AG04450 (cell line): ENCODE measurements around the gene MOB3A. TPM values are rescaled to one million over a fixed set of nuclear protein-coding genes. Genes with fewer than 3 reads are reported as not detected.

Experiments
- CTCF ChIA-PET: fragments of 300-600, 350-600 bp; formaldehyde crosslinking; extraction: SDS; loops from one replicate; lab custom pipeline; 2022; ENCODE audit warnings: antibody characterized with exemption, inconsistent platforms; lab: Charles Lee
- POLR2A ChIA-PET: fragments of 350-600 bp; formaldehyde crosslinking; extraction: SDS; loops from one replicate; lab custom pipeline; 2021; ENCODE audit warnings: antibody characterized with exemption, inconsistent platforms; lab: Yijun Ruan, JAX
- DNase-seq: peaks from one replicate; pipeline ENCODE4 v3.0.0-alpha.2; 2011; ENCODE audit warnings: low read depth, low spot score
- H3K27ac ChIP-seq: one replicate; pipeline ENCODE4 v1.5.1; 2012; ENCODE audit warnings: low read depth, low read length, control low read depth
- H3K27me3 ChIP-seq: one replicate; pipeline ENCODE4 v1.6.0; 2012; ENCODE audit warnings: low read length; ENCODE audit not compliant: control insufficient read depth, insufficient read depth
- H3K4me3 ChIP-seq: 2 replicates; pipeline ENCODE4 v1.5.1; 2011; ENCODE audit warnings: mild to moderate bottlenecking, low read depth, low read length, control low read depth
- H3K9me3 ChIP-seq: 2 replicates; pipeline ENCODE4 v1.5.1; 2012; ENCODE audit warnings: low read length; ENCODE audit not compliant: control insufficient read depth, insufficient read depth
- polyA plus RNA-seq: library from polyadenylated mRNA; depleted of rRNA; stranded (reverse); fragments of >200 nt; gene quantifications from 2 replicates; pipeline ENCODE4 v1.2.3, GENCODE V29; 2011
- TF ChIP-seq, protein P1 (sequence below): IDR thresholded peaks from 2 replicates; pipeline ENCODE4 v1.5.1; 2011; ENCODE audit warnings: low read depth, low read length, control low read depth, inconsistent platforms

Gene MOB3A
- polyA plus RNA-seq, 1 experiment, result 20.5 TPM

DNA sequence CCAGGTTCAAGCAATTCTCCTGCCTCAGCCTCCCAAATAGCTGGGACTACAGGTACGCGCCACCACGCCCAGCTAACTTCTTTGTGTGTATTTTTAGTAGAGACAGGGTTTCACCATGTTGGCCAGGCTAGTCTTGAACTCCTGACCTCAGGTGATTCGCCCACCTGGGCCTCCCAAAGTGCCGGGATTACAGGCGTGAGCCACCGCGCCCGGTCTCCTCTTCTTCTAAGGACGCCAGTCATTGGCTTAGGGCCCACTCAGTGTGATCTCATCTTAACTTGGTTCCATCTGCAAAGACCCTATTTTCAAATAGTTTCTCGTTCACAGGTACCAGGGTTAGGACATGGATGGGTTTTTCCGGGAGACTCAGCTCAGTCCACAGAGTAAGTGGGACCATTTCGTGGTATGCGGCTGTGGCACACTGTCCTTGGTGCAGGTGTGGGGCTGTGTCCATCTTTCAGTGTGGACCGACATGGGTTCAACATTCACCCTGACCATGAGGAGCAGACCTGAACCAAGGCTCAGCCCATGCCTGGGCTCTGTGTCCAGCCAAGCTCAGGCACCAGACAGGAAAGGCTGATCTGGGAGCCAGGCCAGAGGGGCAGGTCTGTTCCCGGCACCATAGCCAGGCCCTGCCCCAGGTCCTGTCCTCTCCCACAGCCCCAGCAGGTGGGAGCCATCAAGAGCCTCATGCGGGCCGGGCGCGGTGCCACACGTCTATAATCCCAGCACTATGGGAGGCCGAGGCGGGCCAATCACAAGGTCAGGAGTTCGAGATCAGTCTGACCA, 42.3 kb downstream of the MOB3A start:
- CTCF ChIA-PET, result interaction anchor here (0.5 to 1.4 kb wide), 2 partner anchors 16 to 338 kb away, joined by 3 to 5 read pairs; no protein-coding TSS in a partner anchor
- POLR2A ChIA-PET, result no interaction called here
- H3K27me3 ChIP-seq, result no peaks in the 10 kb centered on the region
- DNase-seq, result no peak
- no peak overlapping the region for H3K27ac ChIP-seq
- no peaks in the 10 kb centered on the region; the same call in 1 of the 2 replicates for H3K9me3 ChIP-seq
- H3K4me3 ChIP-seq, result no peak overlapping the region
- TF ChIP-seq, protein P1, sequence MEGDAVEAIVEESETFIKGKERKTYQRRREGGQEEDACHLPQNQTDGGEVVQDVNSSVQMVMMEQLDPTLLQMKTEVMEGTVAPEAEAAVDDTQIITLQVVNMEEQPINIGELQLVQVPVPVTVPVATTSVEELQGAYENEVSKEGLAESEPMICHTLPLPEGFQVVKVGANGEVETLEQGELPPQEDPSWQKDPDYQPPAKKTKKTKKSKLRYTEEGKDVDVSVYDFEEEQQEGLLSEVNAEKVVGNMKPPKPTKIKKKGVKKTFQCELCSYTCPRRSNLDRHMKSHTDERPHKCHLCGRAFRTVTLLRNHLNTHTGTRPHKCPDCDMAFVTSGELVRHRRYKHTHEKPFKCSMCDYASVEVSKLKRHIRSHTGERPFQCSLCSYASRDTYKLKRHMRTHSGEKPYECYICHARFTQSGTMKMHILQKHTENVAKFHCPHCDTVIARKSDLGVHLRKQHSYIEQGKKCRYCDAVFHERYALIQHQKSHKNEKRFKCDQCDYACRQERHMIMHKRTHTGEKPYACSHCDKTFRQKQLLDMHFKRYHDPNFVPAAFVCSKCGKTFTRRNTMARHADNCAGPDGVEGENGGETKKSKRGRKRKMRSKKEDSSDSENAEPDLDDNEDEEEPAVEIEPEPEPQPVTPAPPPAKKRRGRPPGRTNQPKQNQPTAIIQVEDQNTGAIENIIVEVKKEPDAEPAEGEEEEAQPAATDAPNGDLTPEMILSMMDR, result no peak

DNA sequence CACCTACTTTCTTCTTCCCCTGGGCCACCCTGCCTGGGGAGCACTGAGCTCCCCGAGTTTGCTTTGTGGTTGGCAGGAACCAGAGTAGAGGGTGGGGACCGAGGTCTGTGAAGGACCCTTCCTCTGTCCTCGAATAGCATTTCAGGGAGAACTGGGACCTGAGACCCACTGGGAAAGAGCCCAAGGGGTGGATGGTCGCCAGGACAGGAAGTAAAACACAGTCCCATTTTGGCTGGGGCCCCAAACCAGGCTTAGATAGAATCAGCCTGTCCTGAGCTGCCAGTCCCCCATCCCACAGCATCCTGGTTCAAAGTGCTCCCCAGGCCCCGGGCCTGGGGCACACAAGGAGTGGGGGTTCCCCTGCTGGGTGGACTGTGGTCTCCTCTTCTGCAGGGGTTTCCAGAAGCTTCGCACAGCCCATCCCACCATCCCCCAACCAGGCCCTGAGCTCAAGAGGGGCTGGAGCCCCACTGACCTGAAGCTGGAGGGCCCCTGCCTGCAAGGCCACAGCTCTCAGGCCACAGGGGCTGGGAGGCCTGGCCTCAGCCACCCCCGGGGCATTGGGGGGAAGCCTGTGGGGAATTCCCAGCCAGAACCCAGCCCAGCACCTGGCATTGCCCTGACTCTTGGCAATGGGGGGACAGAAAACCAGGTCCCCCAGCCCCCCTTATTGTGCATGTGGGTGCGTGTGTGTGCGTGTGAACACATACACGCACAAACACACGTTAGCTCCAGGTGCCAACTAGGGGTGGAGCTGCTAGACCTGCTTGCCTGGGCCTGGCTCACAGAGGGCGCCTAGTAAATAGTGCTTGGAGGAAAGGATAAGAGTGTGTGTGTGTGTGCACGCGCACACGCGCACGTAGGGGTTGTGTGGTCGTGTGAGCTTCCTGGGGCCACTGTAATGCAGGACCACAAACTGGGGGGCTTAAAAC, 44.1 kb downstream of the MOB3A start:
- no peak overlapping the region; the same call in 1 of the 2 replicates for H3K4me3 ChIP-seq
- H3K27ac ChIP-seq, result no peak overlapping the region
- no peak for DNase-seq
- POLR2A ChIA-PET, result interaction anchor here (0.5 to 0.8 kb wide), 3 partner anchors 10 to 17 kb away, joined by 3 to 7 read pairs (median 3); no protein-coding TSS in a partner anchor
- H3K27me3 ChIP-seq, result no peaks in the 10 kb centered on the region
- H3K9me3 ChIP-seq, result no peaks in the 10 kb centered on the region; the same call in 1 of the 2 replicates
- TF ChIP-seq, protein P1, result no peak
- CTCF ChIA-PET, result interaction anchor here (0.6 to 1.2 kb wide), 4 partner anchors 10 to 107 kb away, joined by 3 to 7 read pairs (median 4); no protein-coding TSS in a partner anchor

DNA sequence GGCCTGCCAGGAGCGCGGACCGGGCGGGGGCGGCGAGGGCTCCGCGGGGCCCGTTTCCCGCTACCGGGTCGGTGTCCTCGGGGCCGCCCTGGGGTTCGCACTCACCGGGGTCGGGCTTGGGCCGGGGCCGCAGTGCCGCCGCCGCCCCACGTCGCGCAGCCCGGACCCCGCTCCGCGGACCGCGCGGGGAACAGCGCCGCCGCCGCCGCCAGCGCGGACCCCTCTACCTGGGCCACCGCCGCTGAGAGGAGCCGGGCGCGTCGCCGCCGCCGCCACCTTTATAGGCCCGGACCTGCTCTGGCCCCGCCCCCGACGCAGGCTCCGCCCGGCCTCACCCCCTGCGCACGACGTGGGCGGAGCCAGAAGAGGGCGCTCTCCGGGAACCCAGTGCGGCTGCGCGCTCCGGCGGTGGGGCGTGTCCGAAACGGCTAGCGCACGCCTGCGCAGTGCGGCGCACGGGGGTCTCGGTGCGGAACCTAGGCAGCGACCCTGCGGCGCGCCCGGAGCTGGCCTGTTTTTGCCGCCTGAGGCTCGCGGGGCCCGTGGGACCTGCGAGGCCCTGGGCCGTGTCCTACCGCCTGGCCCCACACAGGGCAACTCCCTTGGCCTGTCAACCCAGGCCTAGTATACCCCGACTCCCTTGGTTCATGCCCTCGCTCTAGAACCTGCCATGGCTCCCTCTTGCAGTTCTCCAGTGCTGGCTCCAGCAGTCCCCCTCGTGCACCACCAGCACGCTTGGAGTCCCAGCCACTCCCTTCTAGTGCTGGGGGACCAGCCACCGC, 44.9 kb downstream of the MOB3A start, which contains the start of gene MKNK2:
Gene MKNK2 (minus strand): TSS at position 254 of the 782 bp plus-strand sequence. CDS start 393 bp downstream, outside the sequence.
- ChIA-PET POLR2A (interaction anchor here (0.5 to 0.8 kb wide), 3 partner anchors 9 to 16 kb away, joined by 3 to 7 read pairs (median 3); no protein-coding TSS in a partner anchor), CTCF (interaction anchor here (0.6 to 1.2 kb wide), 3 partner anchors 9 to 106 kb away, joined by 3 to 7 read pairs (median 4); no protein-coding TSS in a partner anchor)
- Histone ChIP-seq H3K27ac (no peak within 1 kb of the TSS), H3K4me3 (peak within 1 kb of the TSS; percentile 82), H3K27me3 (no peaks in the 10 kb centered on the region), H3K9me3 (no peaks in the 10 kb centered on the region; the same call in 1 of the 2 replicates)
- TF ChIP-seq, protein P1, result peak; percentile 47
- DNase-seq, result peak; percentile 66

GRCh38 chr19:2050349-2050990, 45.7 kb downstream of the MOB3A start:
- Histone ChIP-seq H3K9me3 (no peaks in the 10 kb centered on the region; the same call in 1 of the 2 replicates), H3K27me3 (no peaks in the 10 kb centered on the region), H3K4me3 (peak overlapping the region; percentile 82), H3K27ac (no peak overlapping the region)
- POLR2A ChIA-PET, result interaction anchor here (0.6 kb wide), 1 partner anchor 78 kb away, joined by 5 read pairs; no protein-coding TSS in a partner anchor
- TF ChIP-seq, protein P1, result no peak
- DNase-seq, result no peak
- CTCF ChIA-PET, result no interaction called here
